Measurements from ENCODE around the gene ZIC2.

The ZIC2 gene

DNA sequence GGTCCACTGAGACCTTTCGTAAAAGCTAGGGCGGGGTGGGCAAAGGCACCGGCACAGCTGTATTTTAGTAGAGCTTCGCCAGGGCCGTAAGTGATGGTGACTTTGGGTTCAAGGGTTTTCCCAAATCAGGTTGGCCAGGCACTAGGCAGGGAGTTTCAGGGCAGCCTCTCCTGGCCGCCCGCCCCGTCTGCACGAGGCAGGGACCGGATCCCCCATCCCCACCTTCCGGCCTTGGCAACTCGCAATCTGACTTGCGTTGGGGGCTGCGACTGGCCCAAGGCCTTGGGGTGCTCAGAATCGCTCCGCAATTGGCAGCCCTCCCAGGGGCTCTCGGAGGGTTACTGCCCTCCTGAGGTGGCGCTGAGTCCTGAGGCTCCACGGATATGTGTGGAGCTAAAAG is 6.0 kb upstream of the ZIC2 start:
- DNase-seq: no peak

GRCh38 chr13:99976575-99976974 is 5.0 kb upstream of the ZIC2 start:
- DNase-seq: no peak

DNA sequence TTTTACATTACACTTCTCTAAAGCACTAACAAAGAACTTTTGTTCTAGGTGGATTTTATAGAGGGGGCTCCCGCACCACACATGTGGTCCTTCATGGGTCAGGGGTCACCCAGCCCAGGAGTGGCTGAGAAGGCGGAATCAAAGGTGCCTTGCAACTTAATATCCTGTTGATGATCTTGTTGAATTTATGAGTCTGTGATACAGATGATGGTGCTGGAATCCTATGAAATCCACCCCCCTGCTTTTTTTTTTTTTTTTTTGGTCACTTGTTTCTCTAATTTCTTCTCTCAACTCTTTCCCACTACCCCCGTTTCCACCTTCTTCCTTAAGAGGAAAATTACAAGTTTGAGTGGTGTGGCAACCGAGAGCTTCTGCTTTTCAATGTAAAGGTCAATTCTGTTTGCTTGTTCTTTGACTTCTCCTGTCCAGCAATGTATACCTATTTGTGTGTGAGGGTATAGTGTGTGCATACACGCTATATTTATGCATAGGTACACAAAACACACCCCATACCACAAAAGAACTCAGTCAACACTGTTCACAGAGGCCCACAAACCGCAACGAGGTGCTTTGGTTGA is 4.2 kb upstream of the ZIC2 start:
- no peak for DNase-seq

- DNase-seq: no peak
These were observed 3.4 kb upstream of the ZIC2 start for GRCh38 chr13:99977912-99978798.

- no peak for DNase-seq
These were observed 2.7 kb upstream of the ZIC2 start for GRCh38 chr13:99978799-99979452.

DNA sequence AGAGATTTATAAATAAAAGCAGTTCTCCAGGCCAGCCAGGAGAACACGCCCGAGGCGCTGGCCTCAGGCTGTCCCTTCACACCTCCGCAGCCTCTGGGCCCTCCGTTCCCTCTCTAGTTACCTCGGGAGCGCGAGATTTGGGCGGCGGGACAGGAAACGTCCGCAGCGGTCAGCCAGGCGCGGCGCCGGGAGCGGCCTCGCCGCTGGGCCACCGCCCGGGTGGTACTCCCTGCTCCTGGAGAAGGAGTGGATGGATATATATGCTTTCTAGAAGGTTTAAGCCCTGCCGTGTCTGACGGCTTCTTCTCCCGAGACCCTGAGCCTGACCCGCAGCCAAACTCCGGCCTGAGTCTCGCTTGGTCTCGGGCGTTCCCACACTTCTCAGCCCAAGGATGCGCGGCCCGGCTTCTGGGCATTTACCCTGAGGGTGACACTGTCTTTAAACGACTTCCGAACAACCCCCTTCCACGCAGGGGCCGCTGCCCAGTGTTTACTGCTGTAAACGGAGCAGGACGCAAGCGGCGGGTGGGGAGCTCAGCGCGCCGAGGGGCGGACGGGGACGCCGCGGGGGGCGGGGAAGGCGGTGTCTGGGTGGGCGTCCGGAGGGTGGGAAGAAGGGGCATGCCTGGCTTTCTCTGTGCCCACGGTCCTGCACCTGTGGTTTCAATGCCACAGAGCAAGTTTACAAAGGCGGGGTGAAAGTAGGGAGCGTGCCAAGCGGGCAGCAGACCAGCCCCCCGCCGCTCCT is 2.0 kb upstream of the ZIC2 start:
- no peak for DNase-seq

DNA sequence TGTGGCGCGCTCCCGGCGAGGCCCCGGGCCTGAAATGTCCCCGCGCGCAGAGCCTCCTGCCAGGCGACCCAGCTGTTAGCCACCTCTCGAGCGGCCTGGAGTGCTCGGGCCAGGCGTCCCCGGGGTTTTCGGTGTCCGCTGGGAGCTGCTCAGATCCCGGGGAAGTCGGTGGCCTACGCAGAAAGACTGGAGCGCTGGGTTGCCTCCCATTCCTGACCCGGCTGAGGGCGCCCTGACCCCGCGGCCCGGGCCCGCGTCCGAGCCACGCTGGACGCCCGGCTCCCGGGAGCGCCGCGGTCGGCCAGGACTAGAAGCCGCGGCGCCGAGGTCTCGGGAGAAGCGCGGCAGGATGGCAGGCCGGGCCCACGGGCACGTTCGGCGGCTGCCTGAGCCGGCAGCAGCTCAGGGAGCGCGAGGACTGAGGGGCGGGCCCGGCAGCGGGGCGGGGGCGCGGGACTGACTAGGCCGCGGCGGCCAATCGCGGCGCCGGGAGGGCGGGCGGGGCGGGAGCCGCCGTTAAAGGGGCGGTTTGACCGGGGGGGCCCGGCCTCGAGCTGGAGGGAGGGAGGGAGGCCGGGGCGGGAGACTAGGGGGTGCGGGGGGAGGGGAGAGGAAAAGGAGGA is 1.3 kb upstream of the ZIC2 start:
- no peak for DNase-seq

- no peak for DNase-seq
These were observed 505 bp upstream of the ZIC2 start for GRCh38 chr13:99980824-99981734.

- DNase-seq: no peak
These were observed 599 bp downstream of the ZIC2 start for GRCh38 chr13:99982036-99982730.

DNA sequence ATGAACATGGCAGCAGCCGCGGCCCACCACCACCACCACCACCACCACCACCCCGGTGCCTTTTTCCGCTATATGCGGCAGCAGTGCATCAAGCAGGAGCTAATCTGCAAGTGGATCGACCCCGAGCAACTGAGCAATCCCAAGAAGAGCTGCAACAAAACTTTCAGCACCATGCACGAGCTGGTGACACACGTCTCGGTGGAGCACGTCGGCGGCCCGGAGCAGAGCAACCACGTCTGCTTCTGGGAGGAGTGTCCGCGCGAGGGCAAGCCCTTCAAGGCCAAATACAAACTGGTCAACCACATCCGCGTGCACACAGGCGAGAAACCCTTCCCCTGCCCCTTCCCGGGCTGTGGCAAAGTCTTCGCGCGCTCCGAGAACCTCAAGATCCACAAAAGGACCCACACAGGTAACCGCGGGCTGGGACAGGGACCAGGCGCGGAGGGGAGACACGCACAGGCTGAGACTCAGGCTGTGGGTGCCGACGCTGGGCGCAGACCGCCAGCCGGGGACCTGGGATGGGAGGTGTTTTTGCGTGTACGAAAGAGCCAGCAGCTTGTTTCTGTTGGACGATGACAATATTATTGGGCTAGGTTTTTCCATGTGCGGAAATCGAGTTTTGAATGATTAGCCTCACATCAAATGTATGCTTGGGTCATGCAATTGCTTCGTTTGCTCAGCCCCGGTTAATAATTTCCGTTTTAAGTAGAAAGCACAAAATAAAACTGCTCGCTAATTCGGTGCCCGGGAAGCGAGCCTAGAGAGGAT is 1.3 kb downstream of the ZIC2 start:
- DNase-seq: no peak

GRCh38 chr13:99983499-99984401 is 2.2 kb downstream of the ZIC2 start:
- no peak for DNase-seq

GRCh38 chr13:99984461-99985240 is 3.1 kb downstream of the ZIC2 start:
- DNase-seq: no peak

DNA sequence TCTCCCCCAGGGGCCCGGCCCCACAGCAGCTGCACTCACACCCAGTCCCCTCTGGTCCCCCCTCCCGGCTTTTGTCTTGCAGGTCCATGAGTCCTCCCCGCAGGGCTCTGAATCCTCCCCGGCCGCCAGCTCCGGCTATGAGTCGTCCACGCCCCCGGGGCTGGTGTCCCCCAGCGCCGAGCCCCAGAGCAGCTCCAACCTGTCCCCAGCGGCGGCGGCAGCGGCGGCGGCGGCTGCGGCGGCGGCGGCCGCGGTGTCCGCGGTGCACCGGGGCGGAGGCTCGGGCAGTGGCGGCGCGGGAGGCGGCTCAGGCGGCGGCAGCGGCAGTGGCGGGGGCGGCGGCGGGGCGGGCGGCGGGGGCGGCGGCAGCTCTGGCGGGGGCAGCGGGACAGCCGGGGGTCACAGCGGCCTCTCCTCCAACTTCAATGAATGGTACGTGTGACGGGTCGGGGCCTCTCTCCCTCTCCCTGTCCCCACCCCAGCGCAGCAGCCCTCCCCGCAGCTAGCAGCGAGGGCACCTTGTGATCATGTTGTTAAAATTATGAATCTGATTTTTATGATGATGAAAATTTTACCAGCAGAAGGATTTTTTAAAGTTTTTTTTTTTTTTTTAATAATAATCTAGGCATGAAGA is 3.8 kb downstream of the ZIC2 start:
- DNase-seq: no peak

GRCh38 chr13:99985886-99986527 is 4.4 kb downstream of the ZIC2 start:
- no peak for DNase-seq

DNA sequence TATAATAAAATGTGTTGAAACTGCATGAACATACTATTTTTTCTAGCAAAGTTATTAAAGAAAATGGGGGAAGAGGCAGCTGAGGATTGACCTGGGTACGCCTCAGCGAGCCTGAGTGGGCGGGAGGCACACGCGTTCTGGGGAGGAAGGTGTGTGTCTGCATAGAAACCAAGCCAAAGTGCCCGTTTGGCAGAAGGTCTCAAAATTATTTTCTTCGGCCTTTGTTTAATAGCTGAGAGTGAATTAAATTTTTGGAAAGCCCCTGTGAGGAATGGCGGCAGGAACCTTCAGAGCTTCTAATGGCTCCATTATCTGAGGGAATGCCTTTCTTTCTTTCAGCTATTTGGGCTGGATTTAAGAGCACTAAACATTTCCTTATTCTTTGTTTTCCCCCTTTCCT is 5.2 kb downstream of the ZIC2 start:
- no peak for DNase-seq

GRCh38 chr13:99987154-99988019 is 5.8 kb downstream of the ZIC2 start:
- DNase-seq: no peak
